GM23248 (cell line): ENCODE results near the gene FOXS1.

Experiments used
- EZH2 ChIP-seq: fragments of 200-600 bp; sonication (generic); IDR thresholded peaks from 2 replicates; pipeline ENCODE4 v1.6.1; 2018; ENCODE audit warnings: antibody characterized with exemption, mild to moderate bottlenecking; ENCODE audit not compliant: insufficient read depth, poor library complexity, severe bottlenecking
- EZH2phosphoT487 ChIP-seq: fragments of 200-600 bp; sonication (generic); IDR thresholded peaks from 2 replicates; pipeline ENCODE4 v1.6.1; 2018; ENCODE audit warnings: antibody characterized with exemption, moderate library complexity, mild to moderate bottlenecking, low read depth; ENCODE audit not compliant: insufficient read depth

DNA sequence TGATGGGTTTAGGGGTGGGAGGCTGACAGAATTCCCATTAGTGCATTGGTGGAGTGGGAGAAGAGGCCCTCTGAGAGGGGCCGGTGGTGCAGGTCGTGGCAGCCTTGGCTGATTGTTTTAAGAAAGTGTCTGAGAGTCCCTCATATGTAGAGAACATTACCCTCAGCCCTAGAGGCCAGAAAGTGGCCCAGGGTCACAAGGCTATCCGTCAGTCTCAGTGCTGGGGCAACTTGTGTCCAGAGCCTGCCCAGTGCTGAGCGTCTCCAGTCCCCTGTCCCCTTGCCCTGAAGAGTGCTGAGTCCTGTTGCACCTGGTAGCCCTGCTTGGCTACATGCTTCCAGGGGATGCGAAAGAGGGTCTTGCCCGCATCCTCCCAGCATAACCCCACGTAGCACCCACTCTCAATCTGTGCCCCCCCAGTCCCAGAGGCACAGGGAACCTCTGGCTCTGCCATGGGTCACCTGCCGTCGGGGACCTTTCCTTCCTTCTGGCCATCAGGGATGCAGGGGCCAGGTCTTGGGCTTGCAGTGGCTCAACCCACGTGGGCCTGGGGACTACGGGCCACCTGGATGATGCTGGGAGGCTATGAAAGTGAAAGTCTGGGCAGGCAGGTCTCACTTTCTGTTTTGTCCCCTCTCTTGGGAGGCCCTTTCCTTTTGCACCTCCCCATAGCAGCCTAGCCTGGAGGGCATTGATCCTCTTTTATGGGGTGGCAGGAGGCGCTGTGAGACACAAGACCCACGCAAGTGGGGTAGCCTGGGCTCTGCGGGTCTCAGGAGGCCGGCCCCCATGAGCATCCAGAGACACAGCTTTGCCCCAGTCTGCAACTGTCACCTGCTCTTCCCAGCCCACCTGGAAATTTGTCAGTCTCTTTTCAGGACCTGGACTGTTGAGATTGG, 12.7 kb upstream of the FOXS1 start:
- no peak for TF ChIP-seq EZH2
- no peak for TF ChIP-seq EZH2phosphoT487
